Stomach (tissue), 4 donors: ENCODE results near the gene PTPRF.
A peak's percentile ranks its signal among the peaks of the same experiment; 100 is the strongest.

Experiments
- EP300 ChIP-seq: sonication (generic); formaldehyde crosslinking; IDR thresholded peaks from one replicate; pipeline ENCODE4 v1.6.1; 2017; ENCODE audit warnings: antibody characterized with exemption
- POLR2A ChIP-seq, 4 donors: fragments of 450-650 bp; IDR thresholded peaks; one replicate each; pipeline ENCODE4 v1.6.1; 2016; ENCODE audit warnings: antibody characterized with exemption in 4 of 4, control low read depth in 2 of 4, mild to moderate bottlenecking in 1 of 4, moderate library complexity in 1 of 4
- POLR2AphosphoS5 ChIP-seq, 3 donors: sonication (generic); formaldehyde crosslinking; IDR thresholded peaks; one replicate each; pipeline ENCODE4 v1.6.1; 2016; ENCODE audit warnings: antibody characterized with exemption in 3 of 3
- TF ChIP-seq, protein P1 (sequence below), 7 experiments: fragments of 450-650 bp in 4 of 7; fragments of 200-600 bp in 3 of 7; sonication (generic) in 3 of 7; IDR thresholded peaks; one replicate each; pipeline ENCODE4 v1.5.1; 2016 to 2019; ENCODE audit warnings: antibody characterized with exemption in 7 of 7, control low read depth in 2 of 7, mild to moderate bottlenecking in 1 of 7

DNA sequence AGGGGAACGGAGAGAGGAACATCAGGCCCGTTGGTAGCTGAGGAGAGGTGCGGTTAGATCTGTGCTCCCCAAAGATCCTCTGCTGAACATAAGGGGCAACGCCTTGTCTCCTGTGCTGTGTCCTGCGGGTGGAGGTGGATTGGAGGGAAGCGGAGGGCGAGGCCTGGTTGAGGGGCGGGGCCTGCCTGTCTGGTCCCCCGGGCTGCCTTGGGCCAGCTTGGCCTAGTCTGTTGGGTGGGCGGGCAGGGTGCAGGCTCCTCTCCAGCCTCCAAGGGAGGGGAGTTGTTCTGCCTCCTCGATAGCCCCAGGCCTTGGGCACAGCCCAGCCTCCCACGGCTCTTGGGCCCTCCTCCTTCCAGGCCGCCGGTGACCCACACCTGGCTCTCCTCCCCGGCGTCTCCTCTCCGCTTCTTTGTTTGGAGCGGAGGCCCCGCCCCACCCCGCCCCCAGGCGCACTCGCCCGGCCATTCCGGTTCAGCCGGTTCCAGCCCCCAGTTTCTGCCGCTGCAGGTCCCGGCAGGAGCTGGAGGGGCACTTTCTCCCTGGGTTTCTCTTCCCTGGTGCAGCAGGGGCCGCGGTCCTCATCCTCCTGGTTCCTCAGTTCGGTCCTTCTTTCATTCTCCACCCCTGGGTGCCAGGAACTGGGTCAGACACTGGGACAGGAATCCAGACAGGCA is 19.4 kb downstream of the PTPRF start:
- TF ChIP-seq, protein P1, sequence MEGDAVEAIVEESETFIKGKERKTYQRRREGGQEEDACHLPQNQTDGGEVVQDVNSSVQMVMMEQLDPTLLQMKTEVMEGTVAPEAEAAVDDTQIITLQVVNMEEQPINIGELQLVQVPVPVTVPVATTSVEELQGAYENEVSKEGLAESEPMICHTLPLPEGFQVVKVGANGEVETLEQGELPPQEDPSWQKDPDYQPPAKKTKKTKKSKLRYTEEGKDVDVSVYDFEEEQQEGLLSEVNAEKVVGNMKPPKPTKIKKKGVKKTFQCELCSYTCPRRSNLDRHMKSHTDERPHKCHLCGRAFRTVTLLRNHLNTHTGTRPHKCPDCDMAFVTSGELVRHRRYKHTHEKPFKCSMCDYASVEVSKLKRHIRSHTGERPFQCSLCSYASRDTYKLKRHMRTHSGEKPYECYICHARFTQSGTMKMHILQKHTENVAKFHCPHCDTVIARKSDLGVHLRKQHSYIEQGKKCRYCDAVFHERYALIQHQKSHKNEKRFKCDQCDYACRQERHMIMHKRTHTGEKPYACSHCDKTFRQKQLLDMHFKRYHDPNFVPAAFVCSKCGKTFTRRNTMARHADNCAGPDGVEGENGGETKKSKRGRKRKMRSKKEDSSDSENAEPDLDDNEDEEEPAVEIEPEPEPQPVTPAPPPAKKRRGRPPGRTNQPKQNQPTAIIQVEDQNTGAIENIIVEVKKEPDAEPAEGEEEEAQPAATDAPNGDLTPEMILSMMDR (IDR thresholded peaks at IDR 0.05) = no peak
- TF ChIP-seq EP300 = no peak
- no peak for TF ChIP-seq POLR2A (IDR thresholded peaks at IDR 0.05)
- TF ChIP-seq POLR2AphosphoS5 (IDR thresholded peaks at IDR 0.05) = peak in 2 of 3 donors; percentile 53 to 61
